Glutamatergic neuron (in vitro differentiated cells): Measurements from ENCODE around the gene CXXC5. TPM values are rescaled to one million over a fixed set of nuclear protein-coding genes. Genes with fewer than 3 reads are reported as not detected.

Experiments
- DNase-seq: peaks from one replicate; pipeline ENCODE4 v3.0.0; 2022
- H3K27ac Mint-ChIP-seq: one replicate; pipeline ENCODE4 v1.8.0; 2020; ENCODE audit warnings: mild to moderate bottlenecking, mixed read lengths, inconsistent platforms; ENCODE audit not compliant: unreplicated experiment
- H3K27me3 Mint-ChIP-seq: one replicate; pipeline ENCODE4 v1.8.0; 2020; ENCODE audit warnings: mild to moderate bottlenecking, moderate library complexity, mixed read lengths, inconsistent platforms; ENCODE audit not compliant: unreplicated experiment
- H3K36me3 Mint-ChIP-seq: one replicate; pipeline ENCODE4 v1.8.0; 2020; ENCODE audit warnings: mild to moderate bottlenecking, mixed read lengths, inconsistent platforms; ENCODE audit not compliant: unreplicated experiment
- H3K4me1 Mint-ChIP-seq: one replicate; pipeline ENCODE4 v1.8.0; 2020; ENCODE audit warnings: mild to moderate bottlenecking, low read depth, mixed read lengths, inconsistent platforms; ENCODE audit not compliant: unreplicated experiment
- H3K4me3 Mint-ChIP-seq: one replicate; pipeline ENCODE4 v1.8.0; 2020; ENCODE audit warnings: mild to moderate bottlenecking, mixed read lengths, inconsistent platforms; ENCODE audit not compliant: unreplicated experiment
- H3K9me3 Mint-ChIP-seq: one replicate; pipeline ENCODE4 v1.8.0; 2020; ENCODE audit warnings: mild to moderate bottlenecking, moderate library complexity, mixed read lengths, inconsistent platforms; ENCODE audit not compliant: unreplicated experiment
- total RNA-seq: library from RNA; stranded (reverse); fragmentation: NEBNext Ultra II Directional; extraction: Animal tissue kit (Norgen Biotek cat#: 25700); gene quantifications from one replicate; pipeline ENCODE4 v1.2.1, GENCODE V29; 2021; ENCODE audit not compliant: unreplicated experiment
- TF ChIP-seq, protein P1 (sequence below): fragments of 200-600 bp; sonication (generic); IDR thresholded peaks from one replicate; pipeline ENCODE4 v1.5.0; 2021; ENCODE audit not compliant: partially characterized antibody, unreplicated experiment

CXXC5 gene
- total RNA-seq, 1 donor from 2014 or later: 130 TPM

DNA sequence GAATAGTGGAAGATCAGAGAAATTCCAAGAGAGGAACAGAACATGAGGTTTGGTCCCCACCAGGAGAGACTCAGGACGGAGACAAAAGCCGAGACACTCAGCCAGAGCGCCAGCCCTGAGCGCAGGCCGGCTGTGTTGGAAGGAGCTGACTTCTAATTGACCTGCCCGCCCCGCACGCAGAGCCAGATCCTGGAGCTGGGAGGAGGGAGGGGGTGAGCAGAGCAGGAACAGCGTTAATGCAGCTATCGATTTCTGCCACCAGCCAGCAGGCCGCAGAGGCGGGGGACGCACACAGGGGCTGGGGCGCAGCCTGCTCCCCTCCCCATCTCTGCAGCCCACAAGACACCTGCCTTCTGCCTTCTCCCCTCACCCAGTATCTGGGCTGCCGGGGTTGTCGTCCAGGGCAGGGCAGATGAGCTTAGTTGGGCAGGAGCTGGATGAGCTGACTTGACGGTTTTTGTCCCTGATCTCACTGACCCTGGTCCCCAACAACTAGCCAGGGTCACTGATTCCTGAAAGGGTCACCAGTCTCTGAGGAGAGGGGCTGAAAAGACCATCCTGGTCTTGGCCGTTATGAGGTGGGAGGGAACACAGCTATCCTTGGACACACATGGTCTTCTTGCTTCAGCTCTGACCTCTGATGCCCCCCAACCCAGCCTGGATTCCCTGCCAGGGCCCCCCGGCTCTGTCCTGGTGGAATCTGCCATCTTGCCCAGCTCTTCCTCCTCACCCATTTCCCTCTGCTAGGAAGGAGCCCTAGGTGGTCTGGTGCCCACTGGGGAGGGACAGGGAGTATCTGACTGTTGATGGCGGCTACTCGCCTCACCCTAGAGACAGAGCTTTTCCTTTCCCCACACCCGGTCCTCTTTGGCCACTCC lies 29.8 kb downstream of the CXXC5 start:
- TF ChIP-seq, protein P1, sequence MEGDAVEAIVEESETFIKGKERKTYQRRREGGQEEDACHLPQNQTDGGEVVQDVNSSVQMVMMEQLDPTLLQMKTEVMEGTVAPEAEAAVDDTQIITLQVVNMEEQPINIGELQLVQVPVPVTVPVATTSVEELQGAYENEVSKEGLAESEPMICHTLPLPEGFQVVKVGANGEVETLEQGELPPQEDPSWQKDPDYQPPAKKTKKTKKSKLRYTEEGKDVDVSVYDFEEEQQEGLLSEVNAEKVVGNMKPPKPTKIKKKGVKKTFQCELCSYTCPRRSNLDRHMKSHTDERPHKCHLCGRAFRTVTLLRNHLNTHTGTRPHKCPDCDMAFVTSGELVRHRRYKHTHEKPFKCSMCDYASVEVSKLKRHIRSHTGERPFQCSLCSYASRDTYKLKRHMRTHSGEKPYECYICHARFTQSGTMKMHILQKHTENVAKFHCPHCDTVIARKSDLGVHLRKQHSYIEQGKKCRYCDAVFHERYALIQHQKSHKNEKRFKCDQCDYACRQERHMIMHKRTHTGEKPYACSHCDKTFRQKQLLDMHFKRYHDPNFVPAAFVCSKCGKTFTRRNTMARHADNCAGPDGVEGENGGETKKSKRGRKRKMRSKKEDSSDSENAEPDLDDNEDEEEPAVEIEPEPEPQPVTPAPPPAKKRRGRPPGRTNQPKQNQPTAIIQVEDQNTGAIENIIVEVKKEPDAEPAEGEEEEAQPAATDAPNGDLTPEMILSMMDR: no peak
- DNase-seq: peak; percentile 84
- H3K4me3 Mint-ChIP-seq: peak overlapping the region; percentile 73
- peaks cover 24% of the 10 kb centered on the region for H3K9me3 Mint-ChIP-seq
- peaks cover 2% of the 10 kb centered on the region for H3K36me3 Mint-ChIP-seq
- H3K27me3 Mint-ChIP-seq: peaks cover 5% of the 10 kb centered on the region
- peaks cover 37% of the 10 kb centered on the region for H3K4me1 Mint-ChIP-seq
- peak overlapping the region; percentile 95 for H3K27ac Mint-ChIP-seq

DNA sequence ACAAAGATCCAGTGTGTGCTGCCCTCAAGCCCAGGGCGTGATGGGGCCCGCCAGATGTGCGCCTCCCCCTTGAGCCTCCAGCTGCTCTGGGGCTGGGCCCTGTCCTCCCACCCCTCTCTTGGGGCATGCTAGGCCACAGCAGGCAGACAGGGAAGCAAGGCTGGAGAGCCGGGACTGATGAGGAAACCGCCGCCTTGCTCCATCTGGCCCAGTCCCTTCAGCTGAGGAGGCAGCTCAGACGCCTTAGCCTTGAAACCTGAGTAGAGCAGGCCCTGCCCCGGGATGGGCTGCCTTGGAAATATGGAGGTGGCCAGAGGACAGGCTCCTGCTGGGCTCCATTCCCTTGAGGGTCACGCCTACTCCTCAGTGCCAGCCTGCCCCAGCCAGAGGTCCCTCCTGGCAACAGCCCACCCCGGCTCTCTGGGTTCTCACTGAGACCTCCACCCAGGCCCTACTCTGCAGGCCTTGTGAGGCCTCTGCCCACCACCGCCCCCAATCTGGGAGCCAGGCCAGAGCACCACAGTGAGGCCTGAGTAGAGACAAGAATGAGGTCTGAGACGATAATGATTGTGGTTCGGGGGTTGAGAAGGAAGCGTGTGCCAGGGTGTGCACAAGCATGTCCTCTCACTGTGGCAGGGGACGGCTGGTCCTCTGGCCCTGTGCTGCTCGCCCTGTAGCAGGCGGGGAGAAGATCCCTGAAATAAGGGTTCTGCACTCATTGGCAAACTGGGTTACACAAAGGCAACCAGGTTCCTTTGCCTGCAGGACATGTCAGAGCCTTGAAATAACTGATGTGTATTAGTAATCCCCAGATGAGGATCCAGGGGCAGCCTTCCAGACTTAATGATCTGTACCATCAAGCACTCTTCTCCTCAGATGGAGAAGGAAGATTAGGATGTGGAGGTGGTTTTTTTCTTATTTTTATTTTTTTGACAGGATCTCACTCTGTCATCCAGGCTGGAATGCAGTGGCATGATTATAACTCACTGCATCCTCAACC lies 30.9 kb downstream of the CXXC5 start:
- peaks cover 42% of the 10 kb centered on the region for H3K4me1 Mint-ChIP-seq
- TF ChIP-seq, protein P1: no peak
- no peak for DNase-seq
- H3K9me3 Mint-ChIP-seq: peaks cover 26% of the 10 kb centered on the region
- peak overlapping the region; percentile 15 for H3K4me3 Mint-ChIP-seq
- H3K27ac Mint-ChIP-seq: peak overlapping the region; percentile 8
- peaks cover 9% of the 10 kb centered on the region for H3K27me3 Mint-ChIP-seq
- H3K36me3 Mint-ChIP-seq: peaks cover 6% of the 10 kb centered on the region

DNA sequence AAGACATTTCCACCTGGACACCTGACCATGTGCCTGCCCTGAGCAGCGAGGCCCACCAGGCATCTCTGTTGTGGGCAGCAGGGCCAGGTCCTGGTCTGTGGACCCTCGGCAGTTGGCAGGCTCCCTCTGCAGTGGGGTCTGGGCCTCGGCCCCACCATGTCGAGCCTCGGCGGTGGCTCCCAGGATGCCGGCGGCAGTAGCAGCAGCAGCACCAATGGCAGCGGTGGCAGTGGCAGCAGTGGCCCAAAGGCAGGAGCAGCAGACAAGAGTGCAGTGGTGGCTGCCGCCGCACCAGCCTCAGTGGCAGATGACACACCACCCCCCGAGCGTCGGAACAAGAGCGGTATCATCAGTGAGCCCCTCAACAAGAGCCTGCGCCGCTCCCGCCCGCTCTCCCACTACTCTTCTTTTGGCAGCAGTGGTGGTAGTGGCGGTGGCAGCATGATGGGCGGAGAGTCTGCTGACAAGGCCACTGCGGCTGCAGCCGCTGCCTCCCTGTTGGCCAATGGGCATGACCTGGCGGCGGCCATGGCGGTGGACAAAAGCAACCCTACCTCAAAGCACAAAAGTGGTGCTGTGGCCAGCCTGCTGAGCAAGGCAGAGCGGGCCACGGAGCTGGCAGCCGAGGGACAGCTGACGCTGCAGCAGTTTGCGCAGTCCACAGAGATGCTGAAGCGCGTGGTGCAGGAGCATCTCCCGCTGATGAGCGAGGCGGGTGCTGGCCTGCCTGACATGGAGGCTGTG lies 32.4 kb downstream of the CXXC5 start:
- peaks cover 40% of the 10 kb centered on the region for H3K4me1 Mint-ChIP-seq
- no peak for DNase-seq
- peaks cover 20% of the 10 kb centered on the region for H3K9me3 Mint-ChIP-seq
- TF ChIP-seq, protein P1: no peak
- H3K4me3 Mint-ChIP-seq: no peak overlapping the region
- H3K36me3 Mint-ChIP-seq: peaks cover 6% of the 10 kb centered on the region
- H3K27ac Mint-ChIP-seq: no peak overlapping the region
- H3K27me3 Mint-ChIP-seq: peaks cover 13% of the 10 kb centered on the region

DNA sequence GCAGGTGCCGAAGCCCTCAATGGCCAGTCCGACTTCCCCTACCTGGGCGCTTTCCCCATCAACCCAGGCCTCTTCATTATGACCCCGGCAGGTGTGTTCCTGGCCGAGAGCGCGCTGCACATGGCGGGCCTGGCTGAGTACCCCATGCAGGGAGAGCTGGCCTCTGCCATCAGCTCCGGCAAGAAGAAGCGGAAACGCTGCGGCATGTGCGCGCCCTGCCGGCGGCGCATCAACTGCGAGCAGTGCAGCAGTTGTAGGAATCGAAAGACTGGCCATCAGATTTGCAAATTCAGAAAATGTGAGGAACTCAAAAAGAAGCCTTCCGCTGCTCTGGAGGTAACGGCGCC lies 32.9 kb downstream of the CXXC5 start:
- Mint-ChIP-seq H3K4me1 (peaks cover 45% of the 10 kb centered on the region), H3K9me3 (peaks cover 21% of the 10 kb centered on the region), H3K36me3 (peaks cover 6% of the 10 kb centered on the region), H3K27ac (no peak overlapping the region), H3K27me3 (peaks cover 16% of the 10 kb centered on the region), H3K4me3 (no peak overlapping the region)
- TF ChIP-seq, protein P1: no peak
- no peak for DNase-seq
